Activated CD8-positive, alpha-beta memory T cell treated with anti-CD3 and anti-CD28 coated beads, Interleukin-2, amount 50 U/mL, for 1 hour (primary cell): Measurements from ENCODE around the gene VAPB.
"Not testable (repeated sequence)": the region's sequence is repeated elsewhere in the genome, so short reads cannot be mapped to it uniquely, and the experiment has no call there.

Experiments
- DNase-seq: peaks from one replicate; pipeline ENCODE4 v3.0.0-alpha.2; 2020; ENCODE audit errors: extremely low read depth

Gene VAPB, protein sequence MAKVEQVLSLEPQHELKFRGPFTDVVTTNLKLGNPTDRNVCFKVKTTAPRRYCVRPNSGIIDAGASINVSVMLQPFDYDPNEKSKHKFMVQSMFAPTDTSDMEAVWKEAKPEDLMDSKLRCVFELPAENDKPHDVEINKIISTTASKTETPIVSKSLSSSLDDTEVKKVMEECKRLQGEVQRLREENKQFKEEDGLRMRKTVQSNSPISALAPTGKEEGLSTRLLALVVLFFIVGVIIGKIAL

GRCh38 chr20:58388882-58389323, at the start of gene VAPB:
Gene VAPB (plus strand): TSS chr20:58389229. CDS start chr20:58389460, 231 bp downstream.
- DNase-seq = peak; percentile 81

GRCh38 chr20:58339741-58340140, 49.3 kb upstream of the VAPB start:
- no peak for DNase-seq

- no peak for DNase-seq
These were observed 48.9 kb upstream of the VAPB start for GRCh38 chr20:58340151-58340550.

DNA sequence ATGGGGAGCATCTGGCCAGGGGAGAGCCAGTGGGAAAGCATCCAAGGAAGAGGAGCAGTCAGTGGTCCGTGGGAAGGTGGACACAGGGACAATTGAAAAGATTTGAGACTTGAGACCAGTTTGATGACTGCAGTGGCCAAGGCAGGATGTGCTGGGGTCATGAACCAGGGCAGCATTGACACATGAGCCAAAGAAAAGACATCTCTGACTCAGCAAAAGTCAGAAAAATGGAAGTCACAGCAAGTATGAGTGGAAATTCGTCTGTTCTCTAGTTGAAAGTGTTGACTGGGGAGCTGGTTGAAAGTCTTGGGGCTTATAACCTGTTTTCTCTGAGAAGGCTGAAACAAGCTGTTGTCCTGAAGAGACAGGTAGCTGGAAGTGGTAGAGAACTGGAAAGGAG, 48.2 kb upstream of the VAPB start:
- DNase-seq = no peak

DNA sequence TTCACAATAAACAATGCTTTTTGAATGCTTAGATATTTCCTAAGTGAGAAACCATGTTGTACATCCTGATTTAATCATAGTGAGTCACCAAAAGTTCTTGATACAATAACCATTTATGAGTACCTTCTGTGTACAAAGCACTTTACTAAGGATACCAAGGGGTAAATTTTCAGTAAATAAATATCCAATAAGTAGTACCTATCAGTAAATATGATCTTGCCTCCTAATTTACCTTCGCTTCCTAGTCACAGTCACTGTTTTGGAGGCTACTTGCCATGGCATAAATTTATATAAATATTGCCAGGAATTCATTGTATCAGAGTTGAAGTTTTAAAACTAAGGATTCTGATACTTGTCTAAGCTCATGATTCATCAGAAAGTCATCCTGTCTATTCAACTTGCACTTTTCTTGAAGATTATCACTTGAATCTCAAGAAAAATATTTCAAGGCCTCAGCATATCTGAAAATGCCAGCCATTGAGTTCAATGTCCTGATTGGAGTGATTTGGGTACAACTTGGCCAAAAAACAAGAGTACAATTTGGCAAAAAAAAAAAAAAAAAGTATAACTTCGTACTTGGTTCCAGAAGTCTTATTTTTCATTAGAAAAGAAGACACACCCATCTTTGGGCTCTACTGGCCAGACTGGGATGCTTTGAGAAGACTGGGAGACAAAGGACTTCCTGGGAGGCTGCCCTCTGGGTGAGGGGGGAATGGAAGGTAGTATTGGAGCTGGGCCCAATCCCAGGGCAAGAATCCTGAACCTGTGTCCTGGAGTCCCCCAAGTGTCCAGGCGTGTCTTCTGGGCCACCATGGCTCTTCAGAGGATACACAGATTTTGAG, 46.7 kb upstream of the VAPB start:
- no peak for DNase-seq

- no peak for DNase-seq
These were observed 44.3 kb upstream of the VAPB start for GRCh38 chr20:58344741-58345140.

DNA sequence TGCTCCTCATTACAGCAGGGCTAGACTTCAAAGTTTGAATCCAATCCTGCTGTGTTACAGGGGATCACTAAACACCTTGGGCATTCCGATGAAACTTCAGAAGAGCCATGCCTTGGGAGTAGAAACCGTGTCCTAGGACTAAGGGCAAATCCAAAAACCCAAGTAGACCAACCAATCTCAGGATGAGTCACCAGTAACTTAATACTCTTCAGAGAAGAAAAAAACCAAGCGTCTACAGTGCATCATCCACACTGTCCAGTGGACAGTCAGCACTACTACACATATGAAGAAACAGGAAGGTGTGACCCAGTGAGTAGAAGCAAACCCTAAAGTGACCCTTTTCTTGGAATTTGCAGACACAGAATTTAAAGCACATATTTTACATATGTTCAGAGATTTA, 39.5 kb upstream of the VAPB start:
- DNase-seq = no peak

DNA sequence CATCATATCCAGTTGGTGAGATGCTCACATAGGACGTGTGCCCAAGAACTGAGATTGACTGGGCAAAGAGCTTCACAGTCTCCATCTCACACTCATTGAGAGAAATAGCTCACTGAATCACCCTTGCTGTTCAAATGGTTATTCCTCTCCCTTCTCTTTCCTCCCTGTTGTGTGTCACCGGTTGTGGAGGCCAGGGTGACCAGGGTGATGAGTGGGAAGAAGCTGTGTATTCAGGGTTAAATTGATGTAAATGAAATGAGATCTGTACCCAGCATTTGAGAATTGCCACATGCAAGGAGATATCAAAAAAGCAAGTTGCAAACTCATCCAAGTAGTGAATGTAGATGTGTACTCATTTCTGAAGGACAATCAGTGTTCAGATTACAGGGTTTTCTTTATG, 36.6 kb upstream of the VAPB start:
- no peak for DNase-seq

DNA sequence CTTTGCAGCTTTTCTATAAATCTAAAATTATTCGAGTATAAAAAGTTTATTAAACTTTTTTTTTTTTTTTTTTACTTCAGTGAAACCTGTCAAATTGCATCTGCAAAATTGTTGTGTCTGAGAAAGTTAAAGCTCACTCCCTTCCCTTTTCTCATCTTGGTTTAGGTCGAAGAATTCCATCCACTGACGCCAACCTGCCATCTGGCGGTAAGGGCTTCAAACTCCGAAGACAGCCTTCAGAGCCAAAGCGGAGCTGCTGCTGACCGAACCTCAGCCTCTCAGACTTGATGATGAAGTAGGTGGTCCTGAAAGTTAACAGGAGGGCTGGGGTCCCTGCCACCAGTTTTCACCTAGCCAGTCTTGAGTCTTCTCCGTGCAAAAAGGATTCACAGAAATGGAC, 29.6 kb upstream of the VAPB start:
- DNase-seq = no peak

DNA sequence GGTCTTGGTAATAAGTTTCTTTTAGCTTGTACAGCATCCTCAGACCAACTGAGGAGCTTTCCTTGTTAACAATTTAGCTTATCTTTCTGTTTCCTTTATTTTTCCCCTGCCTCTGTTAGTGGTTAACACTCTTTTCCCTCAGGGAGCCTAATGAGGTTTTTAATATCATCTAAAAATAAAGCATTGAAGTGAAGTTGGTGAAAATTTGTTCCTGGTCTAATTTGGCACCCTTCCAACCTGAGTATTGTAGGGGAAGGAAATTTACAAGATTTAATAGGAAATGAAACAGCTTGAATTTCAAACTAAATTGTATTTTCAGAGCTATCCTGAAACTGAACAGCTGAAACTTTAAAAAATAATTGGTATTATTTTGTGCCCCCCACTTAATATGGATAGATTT, 28.1 kb upstream of the VAPB start:
- DNase-seq = no peak

DNA sequence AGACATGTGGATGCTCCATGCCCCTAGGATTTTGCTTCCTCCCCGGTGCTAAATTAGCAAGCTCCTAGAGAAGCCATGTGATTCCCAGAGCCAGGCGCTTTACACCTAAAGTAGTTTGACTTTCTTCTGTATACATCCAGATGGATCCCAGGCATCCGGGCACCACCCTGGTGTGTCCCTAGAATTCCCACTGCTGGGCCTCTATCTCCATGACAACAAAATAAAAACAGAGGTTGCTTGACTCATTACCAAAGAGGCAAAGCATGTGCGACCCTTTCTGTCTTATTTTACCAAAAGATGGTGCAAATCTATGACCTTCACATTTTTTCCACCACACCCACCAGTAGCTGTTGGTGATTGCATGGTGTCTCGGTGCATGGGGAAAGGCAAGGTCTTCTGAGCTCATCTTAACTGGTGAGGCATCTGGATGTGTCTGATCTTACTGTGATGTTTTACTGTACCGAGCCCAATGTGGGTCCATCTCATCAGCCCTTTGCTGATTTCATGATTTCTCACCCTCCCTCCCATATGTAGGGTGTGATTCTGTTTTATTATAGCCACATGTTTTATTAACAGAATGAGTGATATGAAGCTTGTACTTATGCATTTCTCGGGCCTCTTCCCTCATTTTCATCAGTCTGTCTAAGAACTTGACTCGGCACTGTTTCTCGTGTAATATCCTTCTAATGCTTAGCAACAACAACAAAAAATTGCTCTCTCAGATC, 27.4 kb upstream of the VAPB start:
- no peak for DNase-seq

DNA sequence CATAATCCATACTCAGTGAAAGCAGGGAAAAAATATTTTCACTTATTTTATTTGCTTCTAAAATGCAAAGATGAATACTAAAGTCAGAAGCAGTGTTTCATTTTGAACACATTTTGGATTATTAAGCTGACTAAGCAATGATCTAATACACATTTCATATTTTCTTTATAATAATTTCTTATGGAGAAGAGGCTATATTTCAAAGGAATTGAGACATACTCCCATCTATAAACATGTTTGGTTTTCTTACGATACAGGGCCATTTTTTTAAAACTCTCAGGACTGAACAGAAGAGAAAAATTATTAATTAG, 26.9 kb upstream of the VAPB start:
- DNase-seq = no peak

- DNase-seq = no peak
These were observed 26.1 kb upstream of the VAPB start for GRCh38 chr20:58362970-58363369.

DNA sequence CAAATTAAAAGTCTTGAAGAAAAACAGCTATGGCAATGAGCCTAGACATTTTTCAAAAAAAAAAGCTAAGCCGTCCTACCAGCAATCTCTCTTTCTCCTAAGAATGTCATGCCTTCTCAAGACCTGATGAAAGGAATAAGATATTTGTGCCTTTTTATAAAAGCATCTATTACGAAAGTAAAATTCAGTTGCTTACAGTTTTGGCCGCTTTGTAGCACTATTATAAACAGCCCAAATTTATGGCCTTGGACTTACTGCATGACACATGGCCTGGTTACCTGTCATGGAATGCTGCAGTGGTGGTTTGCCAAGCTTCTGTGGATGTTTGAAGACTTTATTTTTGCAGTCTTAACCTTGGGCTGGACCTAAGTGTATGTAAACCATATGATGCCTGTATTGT, 22.2 kb upstream of the VAPB start:
- DNase-seq = no peak

DNA sequence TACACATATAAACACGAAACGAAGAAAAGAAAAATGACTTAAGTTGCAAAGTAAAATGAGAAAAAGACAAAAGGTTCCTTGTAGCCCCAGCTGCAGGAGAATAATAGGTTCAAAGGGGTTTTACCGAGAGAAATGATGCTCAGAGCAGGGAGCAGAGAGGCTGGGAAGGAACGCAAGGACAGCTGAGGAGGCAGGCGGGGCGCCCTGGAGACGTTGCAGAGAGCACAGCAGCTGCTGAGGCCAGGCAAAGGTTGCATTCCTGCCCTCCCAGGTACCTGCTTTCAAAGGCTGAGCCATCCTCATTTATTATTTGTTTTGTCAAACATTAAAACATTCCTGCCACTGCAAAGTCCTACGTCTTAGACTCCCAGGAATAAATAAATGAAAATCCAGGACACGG, 16.2 kb upstream of the VAPB start:
- DNase-seq = no peak

- not testable (repeated sequence) for DNase-seq
These were observed 15.7 kb upstream of the VAPB start for GRCh38 chr20:58373296-58373695.

GRCh38 chr20:58374027-58374850, 14.8 kb upstream of the VAPB start:
- DNase-seq = no peak

- no peak for DNase-seq
These were observed 13.9 kb upstream of the VAPB start for GRCh38 chr20:58374906-58375758.

- DNase-seq = no peak
These were observed 13.2 kb upstream of the VAPB start for GRCh38 chr20:58375759-58376352.

GRCh38 chr20:58377017-58377416, 12.0 kb upstream of the VAPB start:
- DNase-seq = no peak
